Cardiac fibroblast (primary cell): ENCODE results near the gene TIGIT.
A peak's percentile ranks its signal among the peaks of the same experiment; 100 is the strongest.

Experiments used
- DNase-seq, 2 donors: peaks; one replicate each; pipeline versions ENCODE4 v3.0.0 to v3.0.0-alpha.2; 2010; ENCODE audit warnings: low read depth in 2 of 2
- H3K4me3 ChIP-seq, 2 donors: replicated peaks in 1 of 2; 1 replicate in 1 of 2; 2 replicates in 1 of 2; pipeline ENCODE4 v1.5.1; 2011; ENCODE audit warnings: low read depth in 2 of 2, low read length in 2 of 2, mild to moderate bottlenecking in 2 of 2, moderate library complexity in 1 of 2
- CTCF ChIP-seq: IDR thresholded peaks from one replicate; pipeline ENCODE4 v1.5.1; 2011; ENCODE audit warnings: low read depth, mild to moderate bottlenecking, low read length, inconsistent platforms

The TIGIT gene

DNA sequence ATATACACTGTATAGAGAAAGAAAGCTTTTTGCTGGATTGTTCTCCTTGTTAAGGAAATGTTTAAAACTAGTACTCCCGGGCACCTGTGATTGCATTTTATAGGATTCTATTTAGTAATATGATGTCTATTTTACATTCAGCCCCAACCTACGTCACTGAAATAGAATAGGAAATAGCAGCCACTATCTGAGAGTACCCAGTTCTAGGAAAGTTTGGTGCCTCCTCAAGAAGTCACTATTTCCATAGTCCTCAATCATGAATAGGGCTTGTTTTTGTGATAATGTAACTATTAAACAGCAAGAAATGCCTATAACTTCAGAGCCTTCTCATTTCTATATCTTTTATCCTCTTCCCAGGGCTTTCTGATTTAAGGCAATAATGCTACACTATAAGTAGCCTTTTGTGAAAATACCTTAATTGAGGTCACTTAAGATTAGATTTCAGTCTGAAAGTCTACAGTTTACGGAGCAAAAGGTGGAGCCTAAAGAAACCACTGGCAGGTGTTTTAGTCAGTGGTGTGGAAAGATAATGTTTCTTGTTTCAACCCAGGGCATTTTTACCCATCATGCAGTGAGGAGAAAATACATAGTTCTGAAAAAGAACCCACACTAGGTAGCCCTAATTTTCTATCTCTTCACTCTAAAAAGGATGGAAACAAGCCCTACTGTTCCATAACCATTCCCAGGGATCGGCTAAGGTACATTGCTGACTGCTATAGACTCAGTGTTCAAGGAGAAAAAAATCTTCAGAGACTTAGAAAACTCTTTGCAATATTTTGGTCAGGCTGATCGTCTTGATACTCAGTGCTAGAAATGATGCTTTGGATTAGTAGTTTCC lies 38.7 kb downstream of the TIGIT start:
- H3K4me3 ChIP-seq = no peak overlapping the region
- DNase-seq = no peak
- TF ChIP-seq CTCF = no peak

GRCh38 chr3:114333180-114333922 lies 39.5 kb downstream of the TIGIT start:
- H3K4me3 ChIP-seq = no peak overlapping the region

GRCh38 chr3:114333923-114334240 lies 40.1 kb downstream of the TIGIT start:
- TF ChIP-seq CTCF = no peak
- DNase-seq = no peak
- no peak overlapping the region for H3K4me3 ChIP-seq

More at GRCh38 chr3:114333180-114333922, 39.5 kb downstream of the TIGIT start:
- TF ChIP-seq CTCF = no peak
- peak; percentile 7 to 57 for DNase-seq

DNA sequence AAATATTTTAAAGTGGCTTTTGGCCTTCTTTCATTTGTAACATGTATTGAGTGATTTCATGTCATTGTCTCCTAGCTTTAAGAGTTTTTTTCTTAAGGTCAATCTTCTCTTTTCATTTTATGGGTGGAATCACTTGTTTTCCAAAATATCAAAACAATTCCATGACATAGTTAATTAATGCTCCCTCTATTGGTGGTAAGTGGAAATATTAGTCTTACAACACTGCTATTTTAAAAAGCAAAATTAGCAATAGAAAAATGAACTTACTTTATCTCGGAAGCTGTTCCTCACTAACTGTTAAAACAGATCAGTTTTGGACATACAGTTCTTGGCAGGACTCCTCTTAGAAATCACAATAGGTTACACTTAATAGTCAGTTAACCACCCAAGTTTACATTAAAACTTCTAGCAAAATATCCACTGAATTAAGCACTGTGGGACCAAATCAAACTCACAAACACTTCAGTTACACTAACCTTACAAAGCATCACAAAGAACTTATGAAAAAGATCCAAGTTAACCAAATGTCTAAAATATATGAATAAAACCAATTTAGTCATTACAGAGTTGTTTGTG lies 42.4 kb downstream of the TIGIT start:
- TF ChIP-seq CTCF = peak; percentile 43
- peak; percentile 36 for DNase-seq
- no peak overlapping the region for H3K4me3 ChIP-seq

GRCh38 chr3:114336857-114337256 lies 43.0 kb downstream of the TIGIT start:
- no peak for DNase-seq
- no peak for TF ChIP-seq CTCF
- no peak overlapping the region for H3K4me3 ChIP-seq

- no peak overlapping the region for H3K4me3 ChIP-seq
- no peak for DNase-seq
- TF ChIP-seq CTCF = no peak
These were observed 45.0 kb downstream of the TIGIT start for GRCh38 chr3:114338651-114339357.
